PC-9 (cell line): ENCODE results near the gene ZNF606. TPM values are rescaled to one million over a fixed set of nuclear protein-coding genes. Genes with fewer than 3 reads are reported as not detected.
A peak's percentile ranks its signal among the peaks of the same experiment; 100 is the strongest.

ENCODE experiments used
- BruUV-seq: library from RNA; stranded (reverse); fragments of 400-500 nt; replicated peaks from 2 replicates; lab custom pipeline; 2021; lab: Mats Ljungman, UMichigan
- CTCF ChIA-PET: fragments of 300-600 bp; sonication (Branson Sonifier 250); formaldehyde crosslinking; loops from one replicate; lab custom pipeline; 2022; ENCODE audit warnings: antibody characterized with exemption; lab: Charles Lee
- POLR2A ChIA-PET: fragments of 300-600 bp; sonication (Branson Sonifier 250); formaldehyde crosslinking; loops from one replicate; lab custom pipeline; 2022; ENCODE audit warnings: antibody characterized with exemption; ENCODE audit not compliant: unreplicated experiment; lab: Charles Lee
- DNase-seq, 2 experiments: peaks; one replicate each; pipeline versions ENCODE4 v3.0.0 to v3.0.0-alpha.2; 2015 to 2022; ENCODE audit warnings: mixed read lengths in 1 of 2
- H2AFZ ChIP-seq: fragments of 200-600 bp; sonication (generic); 2 replicates; pipeline ENCODE4 v1.8.1; 2017; ENCODE audit warnings: antibody characterized with exemption
- H3F3A ChIP-seq: fragments of 200-600 bp; sonication (generic); 2 replicates; pipeline ENCODE4 v1.8.1; 2017; ENCODE audit warnings: antibody characterized with exemption, mild to moderate bottlenecking, low read depth; ENCODE audit not compliant: insufficient read depth
- H3K27ac ChIP-seq: fragments of 200-600 bp; sonication (generic); 2 replicates; pipeline ENCODE4 v1.6.1; 2016; ENCODE audit warnings: mixed run types
- H3K27me3 ChIP-seq: fragments of 200-600 bp; sonication (generic); 2 replicates; pipeline ENCODE4 v1.6.1; 2016; ENCODE audit warnings: low read depth, mixed run types; ENCODE audit not compliant: insufficient read depth
- H3K36me3 ChIP-seq: fragments of 200-600 bp; sonication (generic); 2 replicates; pipeline ENCODE4 v1.6.1; 2016; ENCODE audit warnings: low read depth, mixed run types
- H3K4me1 ChIP-seq: fragments of 200-600 bp; sonication (generic); replicated peaks from 2 replicates; pipeline ENCODE4 v1.6.1; 2016; ENCODE audit warnings: mixed run types; ENCODE audit not compliant: insufficient read depth
- H3K4me2 ChIP-seq: fragments of 200-600 bp; sonication (generic); 2 replicates; pipeline ENCODE4 v1.6.1; 2017; ENCODE audit warnings: mixed run types
- H3K4me3 ChIP-seq: fragments of 200-600 bp; sonication (generic); 2 replicates; pipeline ENCODE4 v1.6.1; 2016; ENCODE audit warnings: mixed run types
- H3K79me2 ChIP-seq: fragments of 200-600 bp; sonication (generic); 2 replicates; pipeline ENCODE4 v1.6.1; 2017; ENCODE audit warnings: low read depth, mixed run types
- H3K9me2 ChIP-seq: fragments of 200-600 bp; sonication (generic); 2 replicates; pipeline ENCODE4 v1.8.1; 2017; ENCODE audit warnings: mild to moderate bottlenecking; ENCODE audit not compliant: insufficient read depth
- H3K9me3 ChIP-seq: fragments of 200-600 bp; sonication (generic); 2 replicates; pipeline ENCODE4 v1.8.1; 2016; ENCODE audit warnings: low read depth; ENCODE audit not compliant: insufficient read depth
- H4K20me1 ChIP-seq: fragments of 200-600 bp; sonication (generic); 2 replicates; pipeline ENCODE4 v1.8.1; 2017; ENCODE audit not compliant: insufficient read depth
- CTCF ChIP-seq: fragments of 200-600 bp; sonication (generic); conservative IDR thresholded peaks from 2 replicates; pipeline ENCODE4 v1.6.1; 2017; ENCODE audit warnings: mixed run types, antibody characterized with exemption, mild to moderate bottlenecking, moderate library complexity
- EZH2 ChIP-seq: fragments of 200-600 bp; sonication (generic); IDR thresholded peaks from 2 replicates; pipeline ENCODE4 v1.8.0; 2017; ENCODE audit warnings: antibody characterized with exemption, low read depth
- intact Hi-C: fragments of 100-400 bp; cut with micrococcal nuclease; formaldehyde crosslinking; loops from one replicate; pipeline ENCODE4 v1.10.0; 2022; ENCODE audit not compliant: unreplicated experiment
- total RNA-seq: library from RNA; stranded (reverse); gene quantifications from 2 replicates; pipeline ENCODE4 v1.2.3, GENCODE V29; 2021

The ZNF606 gene
- total RNA-seq, 1 experiment from 2014 or later: 16.3 TPM

- peaks cover 6% of the 10 kb centered on the region; the same call in 1 of the 2 replicates for H3F3A ChIP-seq
- peaks cover 63% of the 10 kb centered on the region for H3K9me3 ChIP-seq
- peak overlapping the region; percentile 96 for H2AFZ ChIP-seq
- DNase-seq: peak in 1 of 2 experiments; percentile 5
- H3K4me3 ChIP-seq: peak overlapping the region; percentile 91
- peaks cover 27% of the 10 kb centered on the region for H3K36me3 ChIP-seq
- 0 out of 2 replicates have a peak, but pooled peaks cover 4% of the 10 kb centered on the region for H3K27me3 ChIP-seq
- TF ChIP-seq EZH2 (no peak), CTCF (no peak)
- peak overlapping the region; percentile 91 for H3K4me2 ChIP-seq
- peaks cover 9% of the 10 kb centered on the region for H3K4me1 ChIP-seq
- peaks cover 27% of the 10 kb centered on the region for H3K79me2 ChIP-seq
- intact Hi-C loops: loop anchor here (1.0 kb wide), 4 partner anchors 55 to 470 kb away; partner anchors contain the start of genes ZNF606 and ZNF772
- peak overlapping the region; percentile 35; the same call in 1 of the 2 replicates for H3K27ac ChIP-seq
- no peaks in the 10 kb centered on the region for H4K20me1 ChIP-seq
- ChIA-PET POLR2A (no interaction called here), CTCF (no interaction called here)
- no TSS peak for BruUV-seq
- H3K9me2 ChIP-seq: no peaks in the 10 kb centered on the region
Measured at GRCh38 chr19:57947088-57947418, 55.6 kb downstream of the ZNF606 start.

- Histone ChIP-seq H3K9me3 (peaks cover 70% of the 10 kb centered on the region), H3K27me3 (no peaks in the 10 kb centered on the region), H3K27ac (no peak overlapping the region), H3K4me1 (peaks cover 9% of the 10 kb centered on the region), H3K79me2 (peaks cover 27% of the 10 kb centered on the region), H2AFZ (no peak overlapping the region), H4K20me1 (no peaks in the 10 kb centered on the region), H3F3A (peaks cover 6% of the 10 kb centered on the region; the same call in 1 of the 2 replicates), H3K4me3 (peak overlapping the region; percentile 91), H3K4me2 (peak overlapping the region; percentile 91), H3K9me2 (no peaks in the 10 kb centered on the region), H3K36me3 (peaks cover 34% of the 10 kb centered on the region)
- POLR2A ChIA-PET: no interaction called here
- CTCF ChIA-PET: no interaction called here
- intact Hi-C loops: no loop called here
- DNase-seq: no peak
- TF ChIP-seq EZH2 (no peak), CTCF (no peak)
- no TSS peak for BruUV-seq
Measured at GRCh38 chr19:57946316-57946715, 56.3 kb downstream of the ZNF606 start.

GRCh38 chr19:57941593-57941992 lies 61.0 kb downstream of the ZNF606 start:
- ChIA-PET CTCF (no interaction called here), POLR2A (no interaction called here)
- no peak for DNase-seq
- H3K4me3 ChIP-seq: 0 out of 2 replicates have a peak overlapping the region, but pooled peaks have one; percentile 16
- intact Hi-C loops: no loop called here
- peaks cover 46% of the 10 kb centered on the region for H3K36me3 ChIP-seq
- H3K27ac ChIP-seq: no peak overlapping the region
- H3K9me3 ChIP-seq: peaks cover 90% of the 10 kb centered on the region
- H3F3A ChIP-seq: no peaks in the 10 kb centered on the region
- TF ChIP-seq EZH2 (no peak), CTCF (no peak)
- peaks cover 18% of the 10 kb centered on the region for H3K79me2 ChIP-seq
- no peaks in the 10 kb centered on the region for H4K20me1 ChIP-seq
- no peak overlapping the region for H2AFZ ChIP-seq
- peaks cover 8% of the 10 kb centered on the region for H3K4me1 ChIP-seq
- no peaks in the 10 kb centered on the region for H3K9me2 ChIP-seq
- H3K4me2 ChIP-seq: no peak overlapping the region
- BruUV-seq: no TSS peak
- H3K27me3 ChIP-seq: no peaks in the 10 kb centered on the region
